Measurements from ENCODE around the gene RB1.

The RB1 gene

DNA sequence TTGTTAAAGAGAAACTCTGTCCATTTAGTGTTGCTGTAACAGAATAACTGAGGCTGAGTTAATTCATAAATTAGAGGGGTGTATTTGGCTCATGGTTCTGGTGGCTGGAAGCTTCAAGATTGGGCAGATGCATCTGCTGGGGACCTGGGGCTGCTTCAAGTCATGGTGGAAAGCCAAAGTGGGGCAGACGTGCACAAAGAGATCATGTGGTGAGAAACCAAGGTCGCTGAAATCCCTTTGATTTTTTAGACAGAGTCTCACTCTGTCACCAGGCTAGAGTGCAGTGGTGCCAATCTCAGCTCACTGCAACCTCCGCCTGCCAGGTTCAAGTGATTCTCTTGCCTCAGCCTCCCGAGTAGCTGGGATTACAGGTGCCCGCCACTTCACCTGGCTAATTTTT, 183.3 kb downstream of the RB1 start:
- DNase-seq (ENCODE audit: low read depth, low spot score) = no peak
- TF ChIP-seq, protein P1, sequence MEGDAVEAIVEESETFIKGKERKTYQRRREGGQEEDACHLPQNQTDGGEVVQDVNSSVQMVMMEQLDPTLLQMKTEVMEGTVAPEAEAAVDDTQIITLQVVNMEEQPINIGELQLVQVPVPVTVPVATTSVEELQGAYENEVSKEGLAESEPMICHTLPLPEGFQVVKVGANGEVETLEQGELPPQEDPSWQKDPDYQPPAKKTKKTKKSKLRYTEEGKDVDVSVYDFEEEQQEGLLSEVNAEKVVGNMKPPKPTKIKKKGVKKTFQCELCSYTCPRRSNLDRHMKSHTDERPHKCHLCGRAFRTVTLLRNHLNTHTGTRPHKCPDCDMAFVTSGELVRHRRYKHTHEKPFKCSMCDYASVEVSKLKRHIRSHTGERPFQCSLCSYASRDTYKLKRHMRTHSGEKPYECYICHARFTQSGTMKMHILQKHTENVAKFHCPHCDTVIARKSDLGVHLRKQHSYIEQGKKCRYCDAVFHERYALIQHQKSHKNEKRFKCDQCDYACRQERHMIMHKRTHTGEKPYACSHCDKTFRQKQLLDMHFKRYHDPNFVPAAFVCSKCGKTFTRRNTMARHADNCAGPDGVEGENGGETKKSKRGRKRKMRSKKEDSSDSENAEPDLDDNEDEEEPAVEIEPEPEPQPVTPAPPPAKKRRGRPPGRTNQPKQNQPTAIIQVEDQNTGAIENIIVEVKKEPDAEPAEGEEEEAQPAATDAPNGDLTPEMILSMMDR (IDR thresholded peaks at IDR 0.05; ENCODE audit: insufficient read depth, low read length, missing control alignments) = no peak
- POLR2A ChIA-PET = no interaction called here
- CTCF ChIA-PET = interaction anchor here (1.2 kb wide), 1 partner anchor 38 kb away, joined by 4 read pairs; no protein-coding TSS in a partner anchor
- no peak overlapping the region for H3K4me3 ChIP-seq (ENCODE audit: low read depth, low read length)

DNA sequence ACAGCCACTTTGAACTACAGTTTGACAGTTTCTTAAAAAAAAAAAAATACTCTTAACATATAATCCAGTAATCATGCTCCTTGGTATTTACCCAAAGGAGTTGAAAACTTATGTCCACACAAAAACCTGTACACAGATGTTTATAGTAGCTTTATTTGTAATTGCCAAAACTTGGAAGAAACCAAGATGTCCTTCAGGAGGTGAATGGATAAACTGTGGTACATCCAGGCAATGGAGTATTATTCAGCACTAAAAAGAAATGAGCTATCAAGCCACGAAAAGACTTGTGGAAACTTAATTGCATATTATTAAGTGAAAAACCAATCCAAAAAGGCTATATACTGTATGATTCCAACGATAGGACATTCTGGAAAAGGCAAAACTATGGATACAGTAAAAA, 184.4 kb downstream of the RB1 start:
- TF ChIP-seq, protein P1 (IDR thresholded peaks at IDR 0.05; ENCODE audit: insufficient read depth, low read length, missing control alignments) = no peak
- no peak overlapping the region for H3K4me3 ChIP-seq (ENCODE audit: low read depth, low read length)
- ChIA-PET CTCF (no interaction called here), POLR2A (no interaction called here)
- no peak for DNase-seq (ENCODE audit: low read depth, low spot score)

DNA sequence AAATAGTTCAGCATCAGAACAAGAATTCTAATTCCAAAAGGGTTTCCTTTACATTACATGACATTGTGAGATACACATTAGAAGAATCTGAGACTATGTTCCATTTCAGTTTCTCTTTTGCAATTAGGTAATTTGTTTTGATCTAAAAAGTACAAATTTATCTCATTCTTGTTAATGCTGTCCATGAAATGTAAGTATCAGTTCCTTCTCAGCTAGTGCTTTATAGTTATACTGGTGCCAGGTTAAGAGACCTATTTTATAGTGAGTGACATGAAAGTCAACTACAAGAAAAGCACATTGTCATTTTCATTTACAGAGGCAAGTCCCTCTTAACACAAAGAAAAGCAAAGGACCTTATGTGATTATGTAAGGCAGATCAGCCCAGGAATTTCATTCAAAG, 185.4 kb downstream of the RB1 start:
- no peak for DNase-seq (ENCODE audit: low read depth, low spot score)
- TF ChIP-seq, protein P1 (IDR thresholded peaks at IDR 0.05; ENCODE audit: insufficient read depth, low read length, missing control alignments) = no peak
- POLR2A ChIA-PET = no interaction called here
- CTCF ChIA-PET = no interaction called here
- H3K4me3 ChIP-seq (ENCODE audit: low read depth, low read length) = no peak overlapping the region

DNA sequence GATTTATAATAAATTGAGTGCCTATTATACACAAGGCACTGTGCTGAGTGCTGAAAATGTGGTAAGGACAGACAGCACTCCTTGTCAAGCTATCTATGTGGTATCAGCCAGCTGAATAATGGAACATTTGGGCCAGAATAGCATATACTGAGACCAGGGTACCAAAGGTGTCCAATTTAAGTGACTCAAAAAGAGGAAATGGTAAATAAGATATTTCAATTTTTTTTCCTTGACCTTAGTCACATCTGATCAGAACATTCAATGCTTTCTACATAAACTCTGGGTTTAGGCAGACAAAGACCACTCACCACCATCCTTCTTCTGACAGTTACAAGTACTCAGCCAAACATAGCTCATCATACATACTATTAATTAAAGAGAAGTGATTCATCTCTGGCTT, 186.1 kb downstream of the RB1 start:
- ChIA-PET POLR2A (no interaction called here), CTCF (no interaction called here)
- TF ChIP-seq, protein P1 (IDR thresholded peaks at IDR 0.05; ENCODE audit: insufficient read depth, low read length, missing control alignments) = no peak
- H3K4me3 ChIP-seq (ENCODE audit: low read depth, low read length) = no peak overlapping the region
- DNase-seq (ENCODE audit: low read depth, low spot score) = no peak

DNA sequence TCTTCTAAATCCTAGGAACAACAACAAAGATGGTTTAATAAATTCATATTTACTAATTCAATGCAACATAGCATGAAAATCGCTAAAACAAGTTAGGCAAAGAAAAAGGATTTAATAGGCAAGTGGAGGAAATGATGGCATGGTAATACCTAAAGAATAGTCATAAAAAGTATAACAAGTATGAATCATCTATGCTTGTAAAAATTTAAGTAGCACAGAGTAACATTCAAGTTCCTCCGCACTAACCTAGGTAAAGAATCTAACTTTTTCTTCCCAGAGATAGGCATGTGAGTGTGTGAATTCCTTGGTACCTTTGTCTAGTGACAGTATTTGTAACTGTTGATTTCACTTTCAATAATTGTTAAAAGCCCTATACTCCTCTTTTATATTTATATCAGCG, 186.7 kb downstream of the RB1 start:
- no peak for DNase-seq (ENCODE audit: low read depth, low spot score)
- CTCF ChIA-PET = no interaction called here
- no peak overlapping the region for H3K4me3 ChIP-seq (ENCODE audit: low read depth, low read length)
- POLR2A ChIA-PET = no interaction called here
- TF ChIP-seq, protein P1 (IDR thresholded peaks at IDR 0.05; ENCODE audit: insufficient read depth, low read length, missing control alignments) = no peak

DNA sequence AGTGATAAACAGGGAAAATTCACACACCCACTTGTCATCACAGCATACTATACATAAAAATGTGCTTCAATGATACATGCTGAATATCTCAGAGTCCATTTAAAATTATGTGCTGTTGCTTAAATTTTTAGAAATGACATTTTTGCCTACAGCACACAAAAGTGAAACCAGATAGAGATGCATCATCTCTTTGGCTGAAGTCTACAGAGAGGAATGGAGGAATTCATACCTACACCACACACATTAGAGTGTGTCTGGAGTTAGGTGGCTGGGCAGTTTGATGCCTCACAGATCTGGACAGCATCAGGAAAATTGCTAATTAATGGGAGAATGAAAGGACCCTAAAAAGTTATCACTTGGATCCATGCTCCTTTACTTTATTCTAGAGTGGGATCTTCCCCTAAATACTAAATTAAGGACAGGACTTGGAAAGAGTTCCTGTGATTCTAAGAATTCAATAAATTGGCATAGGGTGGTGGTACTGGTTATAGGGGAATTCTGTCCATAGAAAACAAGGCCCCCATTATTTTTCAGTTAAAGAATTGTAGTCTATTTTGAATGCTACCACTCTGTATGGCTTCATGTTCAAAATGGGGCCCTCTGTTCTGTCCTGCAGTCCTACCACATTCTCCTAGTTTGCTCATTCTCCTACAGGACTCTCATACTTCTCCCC, 188.0 kb downstream of the RB1 start:
- POLR2A ChIA-PET = no interaction called here
- no peak for DNase-seq (ENCODE audit: low read depth, low spot score)
- CTCF ChIA-PET = no interaction called here
- H3K4me3 ChIP-seq (ENCODE audit: low read depth, low read length) = no peak overlapping the region
- TF ChIP-seq, protein P1 (IDR thresholded peaks at IDR 0.05; ENCODE audit: insufficient read depth, low read length, missing control alignments) = no peak
